H9 (cell line): ENCODE data around the gene UVRAG. TPM values are rescaled to one million over a fixed set of nuclear protein-coding genes. Genes with fewer than 3 reads are reported as not detected.

Source experiments
- DNase-seq: peaks from one replicate; pipeline ENCODE4 v3.0.0-alpha.2; 2017
- H2AFZ ChIP-seq: one replicate; pipeline ENCODE4 v1.6.1; 2013; ENCODE audit warnings: mild to moderate bottlenecking, low read length, control low read depth, moderate library complexity
- H2AK5ac ChIP-seq: 2 replicates; pipeline ENCODE4 v1.6.1; 2013; ENCODE audit warnings: low read length, control low read depth, mixed read lengths; ENCODE audit not compliant: insufficient read length
- H2BK120ac ChIP-seq: one replicate; pipeline ENCODE4 v1.6.1; 2013; ENCODE audit warnings: low read depth, mild to moderate bottlenecking, low read length, control low read depth, inconsistent platforms; ENCODE audit not compliant: poor library complexity, severe bottlenecking
- H2BK12ac ChIP-seq: 2 replicates; pipeline ENCODE4 v1.6.1; 2013; ENCODE audit warnings: low read length, control low read depth, mixed read lengths, low read depth; ENCODE audit not compliant: insufficient read length
- H2BK15ac ChIP-seq: 2 replicates; pipeline ENCODE4 v1.6.1; 2013; ENCODE audit warnings: low read depth, low read length, control low read depth
- H2BK20ac ChIP-seq: one replicate; pipeline ENCODE4 v1.6.1; 2013; ENCODE audit warnings: low read depth, mild to moderate bottlenecking, low read length, control low read depth, inconsistent platforms; ENCODE audit not compliant: poor library complexity, severe bottlenecking
- H2BK5ac ChIP-seq: 2 replicates; pipeline ENCODE4 v1.6.1; 2013; ENCODE audit warnings: low read length, control low read depth, mixed read lengths; ENCODE audit not compliant: insufficient read length
- H3K14ac ChIP-seq: 2 replicates; pipeline ENCODE4 v1.6.1; 2013; ENCODE audit warnings: low read length, control low read depth; ENCODE audit not compliant: insufficient read depth
- H3K18ac ChIP-seq: 2 replicates; pipeline ENCODE4 v1.6.1; 2013; ENCODE audit warnings: low read depth, mild to moderate bottlenecking, mixed read lengths, low read length, control low read depth; ENCODE audit not compliant: insufficient read length
- H3K23ac ChIP-seq: 2 replicates; pipeline ENCODE4 v1.6.1; 2013; ENCODE audit warnings: low read length, control low read depth, mixed read lengths, low read depth; ENCODE audit not compliant: insufficient read length
- H3K23me2 ChIP-seq: 2 replicates; pipeline ENCODE4 v1.6.1; 2013; ENCODE audit warnings: low read depth, mild to moderate bottlenecking, mixed read lengths, low read length, control low read depth; ENCODE audit not compliant: insufficient read length, poor library complexity, severe bottlenecking
- H3K27ac ChIP-seq: 2 replicates; pipeline ENCODE4 v1.5.1; 2013; ENCODE audit warnings: low read length, control low read depth, mixed read lengths, low read depth; ENCODE audit not compliant: insufficient read length
- H3K27me3 ChIP-seq: 2 replicates; pipeline ENCODE4 v1.6.1; 2013; ENCODE audit warnings: low read length, control low read depth, inconsistent platforms; ENCODE audit not compliant: insufficient read depth
- H3K4ac ChIP-seq: 2 replicates; pipeline ENCODE4 v1.6.1; 2013; ENCODE audit warnings: low read depth, mild to moderate bottlenecking, control low read depth, inconsistent platforms, low read length, moderate library complexity
- H3K4me1 ChIP-seq: 2 replicates; pipeline ENCODE4 v1.6.1; 2013; ENCODE audit warnings: low read length, control low read depth, inconsistent platforms; ENCODE audit not compliant: insufficient read depth
- H3K4me2 ChIP-seq: 2 replicates; pipeline ENCODE4 v1.6.1; 2013; ENCODE audit warnings: low read length, control low read depth, mixed read lengths; ENCODE audit not compliant: insufficient read length, insufficient read depth
- H3K56ac ChIP-seq: 2 replicates; pipeline ENCODE4 v1.6.1; 2013; ENCODE audit warnings: low read depth, mild to moderate bottlenecking, mixed read lengths, low read length, control low read depth; ENCODE audit not compliant: insufficient read length
- H3K79me1 ChIP-seq: 2 replicates; pipeline ENCODE4 v1.6.1; 2013; ENCODE audit warnings: low read depth, mild to moderate bottlenecking, moderate library complexity, low read length, control low read depth, inconsistent platforms; ENCODE audit not compliant: insufficient read depth, poor library complexity, severe bottlenecking
- H3K79me2 ChIP-seq: 2 replicates; pipeline ENCODE4 v1.6.1; 2013; ENCODE audit warnings: low read length, control low read depth, inconsistent platforms; ENCODE audit not compliant: insufficient read depth
- H3K9ac ChIP-seq: 2 replicates; pipeline ENCODE4 v1.6.1; 2013; ENCODE audit warnings: low read length, control low read depth, mixed read lengths; ENCODE audit not compliant: insufficient read length; ENCODE audit errors: extremely low read depth
- H3K9me3 ChIP-seq: one replicate; pipeline ENCODE4 v1.6.1; 2013; ENCODE audit warnings: low read depth, low read length, inconsistent platforms; ENCODE audit not compliant: control insufficient read depth
- H3T11ph ChIP-seq: one replicate; pipeline ENCODE4 v1.6.1; 2013; ENCODE audit warnings: mild to moderate bottlenecking, low read length, control low read depth, inconsistent platforms
- H4K20me1 ChIP-seq: one replicate; pipeline ENCODE4 v1.6.1; 2013; ENCODE audit not compliant: control insufficient read depth, insufficient read length, insufficient read depth
- H4K5ac ChIP-seq: 2 replicates; pipeline ENCODE4 v1.6.1; 2013; ENCODE audit warnings: low read depth, mild to moderate bottlenecking, mixed read lengths, low read length, control low read depth; ENCODE audit not compliant: insufficient read length
- H4K8ac ChIP-seq: replicated peaks from 2 replicates; pipeline ENCODE4 v1.6.1; 2013; ENCODE audit warnings: low read length, control low read depth, mixed read lengths, low read depth; ENCODE audit not compliant: insufficient read length
- H4K91ac ChIP-seq: 2 replicates; pipeline ENCODE4 v1.6.1; 2013; ENCODE audit warnings: low read depth, mild to moderate bottlenecking, moderate library complexity, mixed read lengths, low read length, control low read depth; ENCODE audit not compliant: insufficient read length
- H3K27ac Mint-ChIP-seq, 3 experiments: 2 replicates in 2 of 3; 3 replicates in 1 of 3; pipeline ENCODE4 v1.8.0; 2020 to 2021; ENCODE audit warnings: mixed read lengths in 3 of 3, mild to moderate bottlenecking in 1 of 3, moderate library complexity in 1 of 3
- H3K27me3 Mint-ChIP-seq: 2 replicates; pipeline ENCODE4 v1.8.0; 2021; ENCODE audit warnings: low read depth, mild to moderate bottlenecking, moderate library complexity, mixed read lengths
- H3K36me3 Mint-ChIP-seq, 3 experiments: 2 replicates in 2 of 3; 3 replicates in 1 of 3; pipeline ENCODE4 v1.8.0; 2020 to 2021; ENCODE audit warnings: low read depth in 3 of 3, mixed read lengths in 3 of 3; ENCODE audit not compliant: insufficient read depth in 1 of 3
- H3K4me1 Mint-ChIP-seq, 2 experiments: 2 replicates each; pipeline ENCODE4 v1.8.0; 2020; ENCODE audit warnings: mixed read lengths in 2 of 2
- H3K4me3 Mint-ChIP-seq, 2 experiments: 2 replicates in 1 of 2; 3 replicates in 1 of 2; pipeline ENCODE4 v1.8.0; 2020 to 2021; ENCODE audit warnings: mild to moderate bottlenecking in 2 of 2, mixed read lengths in 2 of 2, moderate library complexity in 1 of 2
- H3K9me3 Mint-ChIP-seq, 2 experiments: 2 replicates in 1 of 2; 3 replicates in 1 of 2; pipeline ENCODE4 v1.8.0; 2020; ENCODE audit warnings: mild to moderate bottlenecking in 2 of 2, mixed read lengths in 2 of 2, moderate library complexity in 1 of 2
- CTCF ChIP-seq: fragments of 200-600 bp; sonication (generic); conservative IDR thresholded peaks from 3 replicates; pipeline ENCODE4 v1.8.0; 2021; ENCODE audit warnings: antibody characterized with exemption, mild to moderate bottlenecking
- total RNA-seq: library from RNA; stranded (reverse); gene quantifications from 2 replicates; pipeline ENCODE4 v1.2.1, GENCODE V29; 2021

Gene UVRAG
- total RNA-seq, 1 experiment from 2014 or later: 18.5 TPM

- Histone ChIP-seq H2AFZ (no peak overlapping the region), H2BK12ac (no peak overlapping the region), H4K8ac (no peak overlapping the region), H3K79me2 (no peaks in the 10 kb centered on the region), H3K23me2 (no peaks in the 10 kb centered on the region), H2BK120ac (no peak overlapping the region), H3K18ac (no peak overlapping the region), H3K9ac (no peak overlapping the region), H4K5ac (no peak overlapping the region), H3K14ac (no peak overlapping the region), H3K27ac (no peak overlapping the region), H3K56ac (no peak overlapping the region), H3K4me1 (peaks cover 2% of the 10 kb centered on the region; the same call in 1 of the 2 replicates), H3K79me1 (no peaks in the 10 kb centered on the region), H3T11ph (no peak overlapping the region), H3K9me3 (no peaks in the 10 kb centered on the region), H2BK20ac (no peak overlapping the region), H3K23ac (no peak overlapping the region), H3K27me3 (no peaks in the 10 kb centered on the region), H3K4me2 (no peak overlapping the region), H2BK15ac (no peak overlapping the region), H4K20me1 (no peaks in the 10 kb centered on the region), H2BK5ac (no peak overlapping the region), H2AK5ac (no peak overlapping the region), H3K4ac (no peak overlapping the region), H4K91ac (no peak overlapping the region)
- Mint-ChIP-seq H3K27me3 (no peaks in the 10 kb centered on the region), H3K4me3 (no peak overlapping the region), H3K36me3 (peaks cover 3 to 10% (median 8%) of the 10 kb centered on the region in 3 experiments; a peak in 4 of 7 replicates), H3K27ac (no peak overlapping the region), H3K9me3 (no peaks in the 10 kb centered on the region), H3K4me1 (peaks cover 13 to 15% of the 10 kb centered on the region in 2 experiments)
- no peak for DNase-seq
- no peak for TF ChIP-seq CTCF
These were observed 218.7 kb downstream of the UVRAG start for GRCh38 chr11:76033699-76034098.
